HG03060 (cell line): Measurements from ENCODE around the gene SFXN5.

Experiments
- ATAC-seq: cut with Tn5 transposase; IDR thresholded peaks from one replicate; pipeline ENCODE4 v1.9.1; 2021; ENCODE audit warnings: low read depth, moderate number of reproducible peaks; ENCODE audit not compliant: unreplicated experiment

Gene SFXN5

DNA sequence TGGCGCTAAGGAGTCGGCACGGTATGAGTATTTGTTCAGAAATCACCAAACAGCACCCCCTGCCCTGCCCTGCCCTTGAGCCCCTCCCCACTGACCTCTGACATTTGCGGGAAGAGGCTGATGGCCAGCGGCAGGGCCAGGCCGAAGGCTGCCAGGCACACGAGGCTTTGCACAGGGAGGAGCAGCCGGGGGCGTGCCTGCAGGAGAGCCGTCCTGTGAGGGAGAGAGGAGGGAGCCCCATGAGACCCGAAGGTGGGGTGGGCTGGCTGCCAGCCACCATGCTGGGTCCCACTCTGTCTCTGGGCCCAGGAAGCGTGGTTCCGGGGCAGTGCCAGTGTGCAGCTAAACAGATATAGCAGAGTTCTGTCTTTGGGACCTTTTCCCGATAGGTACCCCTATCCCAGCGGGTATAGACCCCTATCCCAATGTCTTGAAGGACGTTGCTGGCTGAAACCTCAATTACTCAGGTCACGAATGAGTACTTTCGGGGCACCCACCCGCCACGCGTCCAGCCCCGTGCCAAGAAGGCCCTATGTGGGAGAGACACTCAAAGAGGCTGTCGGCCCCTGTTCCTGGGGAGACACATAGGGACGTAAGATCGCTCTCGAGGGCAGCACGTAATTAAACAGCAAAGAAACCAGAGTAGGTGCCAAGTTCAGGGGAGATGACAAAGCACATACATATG lies 110.3 kb downstream of the SFXN5 start:
- ATAC-seq: no peak

DNA sequence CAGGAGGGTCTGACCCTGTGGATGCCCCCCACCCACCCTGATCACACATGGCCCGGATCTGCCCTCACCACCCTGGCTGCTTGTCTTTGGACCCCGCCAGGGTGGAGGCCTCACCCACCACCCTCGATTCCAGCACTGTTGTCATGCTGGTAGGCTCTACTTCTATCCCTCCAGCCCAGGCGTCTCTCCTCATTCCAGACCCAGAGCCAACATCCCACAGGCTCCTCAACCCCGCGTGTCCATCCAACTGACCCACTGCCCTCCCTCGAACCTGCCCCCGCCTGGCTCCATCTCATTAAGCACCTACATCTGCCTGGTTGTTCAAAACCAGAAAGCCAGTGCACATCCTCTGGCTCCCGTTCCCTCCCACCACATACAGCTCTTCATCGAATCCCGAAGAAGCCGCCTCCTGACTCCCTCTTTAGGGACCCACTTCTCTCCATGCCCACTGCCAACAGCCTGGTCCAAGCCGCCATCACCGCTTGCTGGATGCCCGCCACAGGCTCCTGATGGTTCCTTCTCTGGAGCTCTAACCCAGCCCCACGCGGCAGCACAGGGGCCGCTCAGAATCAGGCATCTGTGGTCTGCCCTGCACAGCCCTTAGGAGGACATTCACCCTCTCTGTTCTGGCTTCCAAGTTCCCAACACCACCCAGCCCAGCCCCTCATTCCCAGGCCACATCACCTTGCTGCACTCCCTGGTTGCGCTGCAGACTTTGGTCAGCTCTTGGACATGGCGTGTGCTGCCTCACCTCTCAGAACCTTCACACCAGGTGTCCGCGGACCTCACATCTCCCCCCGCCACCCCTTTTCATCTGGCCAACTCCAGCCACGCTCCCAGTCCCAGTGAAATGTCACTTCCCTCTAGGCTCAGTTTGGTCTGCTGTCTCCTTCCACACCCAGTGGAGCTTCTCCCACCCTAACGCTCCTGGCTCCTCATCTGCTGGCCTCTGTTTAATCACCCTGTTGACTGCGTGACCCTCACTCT lies 111.2 kb downstream of the SFXN5 start:
- no peak for ATAC-seq

DNA sequence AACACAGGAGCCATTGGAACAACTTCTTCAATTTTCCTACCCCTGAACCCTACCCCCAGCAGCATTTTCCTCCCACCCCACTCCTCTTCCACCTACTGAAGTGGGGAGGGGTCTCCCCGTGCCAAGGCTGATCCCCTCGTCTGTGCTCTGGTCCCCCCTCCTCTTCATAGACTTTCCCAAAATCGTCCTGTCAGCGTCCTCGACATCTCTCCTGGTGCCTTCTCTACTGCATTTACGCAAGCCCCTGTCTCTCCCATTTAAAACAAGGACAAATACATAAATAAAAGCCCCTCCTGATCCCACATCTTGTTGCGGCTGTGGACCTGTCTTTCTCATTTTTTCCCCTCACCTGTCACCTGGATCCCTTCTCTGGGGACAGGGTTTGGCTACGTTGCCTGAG lies 112.0 kb downstream of the SFXN5 start:
- no peak for ATAC-seq

DNA sequence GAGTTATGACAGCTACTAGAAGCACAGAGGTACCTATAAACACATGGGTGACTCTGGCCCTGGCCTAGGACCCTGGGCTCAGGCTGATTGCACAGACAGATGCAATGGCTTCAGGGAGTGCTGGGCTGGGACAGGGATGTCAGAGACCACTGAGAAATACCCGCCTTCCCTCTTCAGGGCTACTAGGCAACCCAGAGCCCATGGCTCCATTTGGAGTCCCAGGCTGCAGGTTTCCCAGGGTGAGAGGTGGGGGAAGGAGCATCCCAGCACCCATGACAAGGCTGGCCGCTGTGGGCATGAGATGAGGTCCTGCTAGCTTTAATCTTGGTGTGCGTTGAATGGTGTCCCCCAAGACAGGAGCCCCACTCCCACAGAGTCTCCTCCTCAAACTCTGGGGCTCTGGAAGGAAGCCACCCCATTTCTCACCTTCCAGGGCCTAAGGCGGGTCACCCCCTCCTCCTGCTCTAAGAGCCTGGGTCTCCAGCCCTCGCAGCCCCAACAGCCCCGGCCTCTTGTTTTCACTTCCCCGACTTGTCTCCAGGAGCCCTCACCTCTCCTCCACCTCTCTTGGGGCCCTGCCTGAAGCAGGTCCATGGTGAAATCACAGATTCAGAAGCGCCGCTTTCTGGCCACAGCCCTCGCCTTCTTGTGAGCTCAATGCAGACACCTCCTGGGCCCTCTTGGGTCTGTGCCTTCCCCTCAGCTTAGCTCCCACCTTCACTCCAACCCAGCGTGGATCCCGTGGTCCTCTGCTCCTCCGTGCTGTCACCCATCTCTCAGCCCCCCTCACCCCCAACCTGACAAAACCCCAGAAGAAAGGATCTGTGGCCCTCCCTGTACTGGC lies 112.7 kb downstream of the SFXN5 start:
- no peak for ATAC-seq

DNA sequence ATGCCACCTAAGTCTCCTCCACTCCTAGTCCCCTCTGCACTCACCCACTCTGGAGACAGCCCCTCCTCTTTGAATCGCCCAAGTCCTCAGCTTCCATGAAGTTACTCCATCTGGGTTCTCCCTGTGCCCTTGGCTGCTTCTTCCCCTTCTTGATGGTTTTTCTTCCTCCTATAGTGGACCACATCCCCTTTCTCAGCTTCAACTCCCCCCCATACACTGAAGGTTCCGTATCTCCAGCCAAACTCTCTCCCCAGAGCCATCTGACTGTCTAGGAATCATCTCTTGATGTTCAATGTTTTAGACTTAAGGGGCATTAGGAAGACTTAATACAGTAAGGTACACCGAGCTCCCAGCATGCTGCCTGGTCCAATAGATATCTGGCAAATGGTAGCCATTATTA lies 114.6 kb downstream of the SFXN5 start:
- no peak for ATAC-seq

DNA sequence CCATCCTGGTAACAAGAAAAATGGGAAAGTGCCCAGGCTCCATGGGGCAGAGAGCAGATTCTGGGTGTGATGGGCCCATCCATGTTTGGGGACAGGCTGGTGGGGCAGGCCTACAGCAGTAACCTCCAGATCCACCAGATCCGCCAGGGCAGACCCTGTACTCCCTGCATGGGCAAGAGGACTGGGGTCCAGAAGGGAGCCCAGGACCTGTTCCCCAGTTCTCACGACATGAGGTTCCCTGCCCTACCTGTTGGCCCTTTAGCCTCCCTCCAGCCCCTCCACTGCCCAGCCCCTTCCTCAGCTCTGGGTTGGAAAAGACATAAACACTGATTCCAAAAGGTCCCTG lies 115.5 kb downstream of the SFXN5 start:
- ATAC-seq: no peak

DNA sequence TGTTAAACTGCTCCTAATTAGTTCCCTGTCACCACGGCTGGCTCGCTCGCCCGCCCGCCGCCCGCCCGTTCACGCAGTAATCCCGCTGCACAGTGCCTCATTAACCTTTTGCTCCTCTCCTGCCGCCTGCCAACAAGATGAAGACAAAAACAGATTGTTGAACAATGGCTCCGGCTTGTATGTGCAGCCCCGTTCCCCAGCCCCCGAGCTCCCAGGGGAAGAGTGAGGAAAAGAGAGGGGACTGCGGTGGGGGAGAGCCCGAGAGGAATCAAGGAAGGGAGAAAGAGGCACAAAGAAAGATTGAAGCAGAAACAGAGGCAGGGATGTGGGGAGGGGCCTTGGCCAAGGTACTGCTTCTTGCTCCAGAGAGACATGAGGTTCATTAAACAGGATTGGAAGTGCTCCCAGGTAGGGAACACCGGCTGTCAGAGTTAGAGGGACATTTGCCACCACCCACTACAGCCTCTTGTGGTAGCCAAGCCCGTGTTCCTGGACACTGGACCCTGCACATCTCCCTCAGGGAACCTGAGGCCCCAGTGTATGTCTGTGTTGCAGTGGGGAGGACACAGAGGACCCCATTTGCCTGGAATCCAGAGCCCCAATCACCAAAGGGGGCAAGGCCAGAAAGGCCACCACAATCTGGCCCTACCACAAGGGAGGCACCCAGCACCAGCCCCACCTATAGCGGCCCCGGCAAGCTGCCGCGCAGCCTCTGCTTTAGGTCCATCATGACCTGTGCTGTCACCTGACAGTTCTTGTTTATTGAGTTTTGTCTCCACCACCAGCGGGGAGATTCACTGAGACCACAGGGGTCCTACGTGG lies 116.1 kb downstream of the SFXN5 start:
- no peak for ATAC-seq

DNA sequence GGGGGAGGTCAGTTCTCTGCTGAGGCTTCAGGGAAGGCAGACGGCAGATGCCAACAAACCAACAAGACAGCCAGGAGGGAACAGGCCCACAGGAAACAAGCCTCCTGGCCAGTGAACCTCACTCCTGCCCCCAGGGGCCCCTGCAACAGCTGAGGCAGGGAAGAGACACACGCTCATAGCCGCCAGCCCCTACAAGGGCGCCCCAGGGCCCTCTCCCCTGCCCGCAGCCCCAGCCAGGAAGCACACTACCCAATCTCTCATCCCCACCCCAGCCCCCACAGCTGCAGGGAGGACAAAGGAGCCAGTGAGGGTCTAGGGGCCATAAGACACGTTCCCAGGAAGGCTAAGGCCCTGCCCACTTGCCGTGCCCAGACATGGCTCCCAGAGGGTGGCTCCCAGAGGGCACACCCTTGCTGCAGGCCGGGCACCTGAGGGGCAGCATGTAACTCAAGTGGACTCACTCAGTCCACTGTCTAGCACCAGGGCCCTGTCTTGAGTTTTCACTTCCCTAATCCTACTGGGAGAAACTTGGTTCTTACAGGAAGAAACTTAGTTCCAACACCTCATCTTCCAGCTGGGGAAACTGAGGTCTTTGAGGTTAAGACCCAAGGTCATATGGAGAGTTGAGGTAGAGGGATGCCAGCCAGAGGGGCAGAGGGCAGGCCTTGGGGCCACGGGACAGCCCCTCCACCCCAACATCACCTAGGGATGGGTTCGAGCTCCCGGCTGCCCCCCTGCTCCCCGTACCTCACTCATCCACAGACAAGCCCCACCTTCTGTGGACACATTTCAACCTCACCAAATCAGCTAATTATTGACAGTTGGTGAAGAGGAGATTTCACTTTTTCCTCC lies 116.9 kb downstream of the SFXN5 start:
- ATAC-seq: no peak

DNA sequence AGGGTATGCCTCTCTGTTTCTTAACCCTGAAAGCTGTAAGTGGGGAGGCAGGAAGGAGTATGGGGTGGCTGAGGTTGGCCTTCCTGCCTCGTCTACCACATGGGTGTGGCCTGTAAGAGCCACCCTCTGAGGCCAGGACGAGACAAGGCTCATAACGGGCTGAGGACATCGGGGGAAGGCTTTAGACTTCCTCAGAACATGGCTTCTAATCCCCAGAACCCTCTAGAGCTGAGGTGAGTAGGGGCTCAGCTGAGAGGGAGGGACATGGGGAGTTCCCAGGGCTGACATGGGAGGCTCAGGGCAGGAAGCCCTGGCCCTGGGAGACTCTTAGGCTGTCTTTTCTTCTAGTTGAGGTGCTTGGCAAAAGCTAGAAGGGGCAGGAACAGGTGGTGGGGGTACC lies 117.5 kb downstream of the SFXN5 start:
- no peak for ATAC-seq

DNA sequence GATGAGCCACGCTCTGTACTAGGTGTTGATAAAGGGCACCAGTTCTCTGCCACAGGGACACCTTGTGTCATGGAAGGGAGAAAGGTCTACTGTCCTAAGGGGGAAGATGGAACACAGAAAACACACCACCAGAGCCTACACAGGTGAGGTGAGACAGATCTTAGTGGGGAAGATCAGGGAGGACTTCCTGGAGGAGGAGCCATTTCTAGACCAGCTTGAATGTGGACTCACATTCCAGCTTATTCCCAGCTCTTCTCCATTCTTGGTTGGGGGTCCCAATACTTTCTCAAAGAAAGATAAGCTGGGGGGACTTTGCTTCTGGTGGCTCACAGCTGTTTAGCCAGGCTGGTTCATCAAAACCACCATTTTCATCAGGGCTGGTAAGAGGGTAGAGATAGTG lies 118.0 kb downstream of the SFXN5 start:
- ATAC-seq: no peak

DNA sequence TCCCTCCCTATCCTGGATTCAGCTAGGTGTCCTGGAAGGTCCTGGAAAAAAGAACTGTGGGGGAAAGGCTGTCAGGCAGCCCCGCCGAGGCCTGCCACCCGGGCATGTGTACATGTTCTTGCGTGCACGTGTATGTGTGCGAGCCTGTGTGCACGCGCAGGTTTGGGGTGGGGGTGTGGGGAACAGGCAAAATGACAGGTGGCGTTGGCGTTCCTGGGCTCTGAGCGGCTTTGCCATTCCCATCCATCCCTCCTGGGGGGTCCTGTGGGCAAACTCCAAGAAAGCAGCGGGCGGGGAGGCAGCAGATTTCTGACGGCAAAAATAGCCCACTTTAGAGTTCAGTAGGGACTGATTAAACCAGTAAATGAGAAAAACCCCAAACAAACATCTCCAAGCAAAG lies 118.6 kb downstream of the SFXN5 start:
- no peak for ATAC-seq

DNA sequence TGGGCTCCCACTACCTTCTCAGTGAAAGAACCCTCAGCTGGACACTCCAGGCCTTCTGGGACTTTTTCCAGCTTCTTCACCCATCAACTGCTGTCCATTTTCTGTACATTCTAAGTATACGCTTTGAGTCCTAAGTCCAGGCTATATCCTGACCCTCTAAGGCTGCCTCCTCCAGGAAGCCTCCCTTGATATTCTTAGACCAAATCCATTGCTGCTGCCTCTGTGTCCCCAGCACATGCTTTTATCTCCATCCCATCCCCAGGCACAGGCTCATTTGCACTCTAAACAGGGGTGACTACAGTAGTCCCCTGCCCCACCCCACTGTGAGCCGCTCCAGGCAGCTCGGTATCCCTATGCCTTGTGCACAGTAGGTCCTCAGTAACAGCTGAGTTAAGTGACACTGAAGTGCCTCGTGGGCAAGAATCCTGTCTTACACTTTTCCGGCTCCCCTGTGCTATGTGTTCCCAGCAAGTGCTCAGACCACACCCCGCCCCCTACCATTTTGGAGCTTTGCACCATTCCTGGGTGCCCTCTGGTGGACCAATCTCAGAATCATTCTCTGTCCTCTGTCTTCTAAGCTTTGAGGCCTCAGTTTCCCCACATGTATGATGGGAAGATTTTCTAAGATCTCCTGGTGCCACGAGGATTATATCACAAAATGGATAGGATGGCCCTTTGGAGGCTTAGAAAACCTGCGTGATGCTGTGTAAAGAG lies 119.2 kb downstream of the SFXN5 start:
- no peak for ATAC-seq

DNA sequence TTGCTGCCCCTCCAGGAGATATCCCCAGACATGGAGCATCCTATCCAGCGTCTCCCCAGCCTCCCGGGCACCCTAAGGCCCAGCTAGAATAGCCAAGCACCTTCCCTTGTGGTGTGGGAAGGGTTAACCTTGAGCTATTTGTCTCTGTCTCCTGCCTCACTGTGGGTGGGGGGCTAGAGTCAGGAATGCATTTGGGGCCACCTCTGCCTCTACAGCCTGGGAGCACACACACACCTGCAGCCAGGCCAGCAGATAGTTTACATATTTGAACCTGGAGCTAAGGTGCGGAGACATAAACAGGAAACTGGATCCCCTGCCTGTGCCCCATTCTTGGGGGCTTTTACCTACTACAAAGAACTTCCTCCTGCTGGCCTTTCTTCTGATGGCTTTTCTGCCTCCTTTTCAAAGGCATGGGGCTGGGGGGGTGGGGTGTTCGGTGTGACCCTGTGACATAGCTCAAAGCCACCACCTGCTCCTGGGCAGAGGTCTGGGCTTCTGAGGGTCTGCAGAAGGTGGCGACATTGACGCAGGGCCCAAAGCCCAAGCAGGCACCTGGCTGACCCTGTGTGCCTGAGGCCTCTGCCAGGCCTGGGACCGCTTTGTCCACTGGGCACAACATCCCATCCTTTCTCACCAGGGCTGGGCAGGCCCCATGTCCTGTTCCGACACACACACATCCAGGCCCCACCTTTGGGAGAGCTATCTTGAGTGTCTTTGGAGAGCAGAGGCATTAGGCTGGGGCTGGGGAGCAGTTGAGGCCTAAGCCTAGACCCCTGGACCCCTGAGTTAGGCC lies 120.0 kb downstream of the SFXN5 start:
- ATAC-seq: no peak

DNA sequence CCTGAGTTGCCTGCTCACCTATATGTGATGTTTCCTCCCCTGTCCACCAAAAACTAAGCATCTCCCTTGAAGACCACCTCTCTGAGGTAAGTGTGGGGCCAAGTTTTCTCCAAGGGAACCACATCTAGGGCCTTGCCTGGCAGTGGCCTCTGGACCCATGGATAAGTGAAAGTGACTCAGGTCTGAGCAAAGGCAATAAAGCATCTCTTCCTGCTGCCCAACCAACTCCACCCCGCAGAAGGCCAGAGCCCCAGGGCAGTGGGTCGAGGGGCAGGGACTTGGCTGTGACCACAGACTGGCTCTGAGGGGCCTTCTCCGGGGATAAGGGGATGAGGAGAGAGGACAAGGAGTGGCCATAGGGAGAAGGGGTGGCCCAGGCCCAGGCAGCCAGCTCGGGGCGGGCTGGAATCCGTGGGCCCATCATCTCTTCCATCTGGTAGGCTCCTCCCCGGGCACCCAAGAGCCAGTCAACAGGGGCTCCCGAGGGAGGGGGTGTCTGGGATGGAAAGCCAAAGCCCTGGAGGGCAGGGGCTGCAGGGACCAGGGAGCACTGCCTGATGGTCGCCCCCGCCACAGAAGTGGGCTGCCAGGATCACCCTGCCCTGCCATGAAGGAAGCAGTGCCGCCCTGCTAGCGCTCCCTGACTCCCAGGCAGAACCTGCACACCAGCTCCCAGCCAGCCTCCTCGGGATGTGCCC lies 120.8 kb downstream of the SFXN5 start:
- ATAC-seq: no peak

DNA sequence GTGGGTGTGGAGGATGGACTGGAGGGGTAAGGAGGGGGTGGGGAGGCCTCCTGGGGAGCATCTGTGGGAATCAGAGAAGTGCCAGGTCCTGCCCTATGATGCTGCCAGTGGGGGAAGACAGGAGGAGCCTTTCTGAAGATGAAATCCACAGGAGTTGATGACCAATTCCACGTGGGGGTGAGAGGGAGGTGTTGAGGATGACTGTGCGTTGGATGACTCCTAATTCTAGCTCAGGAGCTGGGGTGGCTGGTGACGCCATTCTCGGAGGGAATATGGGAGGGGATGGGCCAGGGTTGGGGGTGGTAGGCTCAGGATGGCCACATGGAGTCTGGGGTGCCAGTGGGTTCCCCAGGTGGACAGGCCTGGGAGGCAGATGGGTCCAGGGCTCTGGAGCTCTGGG lies 121.9 kb downstream of the SFXN5 start:
- ATAC-seq: no peak

DNA sequence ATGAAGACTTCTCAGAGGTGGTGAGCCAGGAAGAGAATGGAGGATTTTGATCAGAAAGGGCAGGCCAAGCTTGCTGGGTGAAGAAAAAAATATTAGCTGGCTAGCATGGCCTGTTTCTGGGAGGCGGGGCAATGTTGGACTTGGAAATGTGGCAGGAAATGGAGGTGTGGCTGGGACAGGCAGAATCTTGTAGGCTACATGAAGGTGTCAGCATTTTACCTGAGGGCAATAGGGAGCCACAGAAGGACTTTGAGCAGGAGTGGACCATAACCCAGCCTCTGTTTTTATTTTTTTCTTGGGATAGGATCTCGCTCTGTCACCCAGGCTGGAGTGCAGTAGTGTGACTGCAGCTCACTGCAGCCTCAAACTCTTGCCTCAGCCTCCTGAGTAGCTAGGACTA lies 122.5 kb downstream of the SFXN5 start:
- no peak for ATAC-seq
